GM13977 (cell line): ENCODE results near the gene POLR1G.
A peak's percentile ranks its signal among the peaks of the same experiment; 100 is the strongest.
"Not testable (repeated sequence)": the region's sequence is repeated elsewhere in the genome, so short reads cannot be mapped to it uniquely, and the experiment has no call there.

Source experiments
- DNase-seq: peaks from one replicate; pipeline ENCODE4 v3.0.0; 2012; ENCODE audit warnings: low spot score
- CTCF ChIP-seq: IDR thresholded peaks from 2 replicates; pipeline ENCODE4 v1.5.1; 2012; ENCODE audit warnings: mild to moderate bottlenecking, control low read depth; ENCODE audit not compliant: insufficient read depth; ENCODE audit errors: extremely low read depth, missing control alignments
- in situ Hi-C: fragments of 300-500 bp; cut with MboI; formaldehyde crosslinking; loops from one replicate; pipeline ENCODE4 v1.12.0; 2022; ENCODE audit warnings: low sequenced_read_pairs, low pct_unique_long_range_greater_than_20kb, mixed read lengths, inconsistent platforms; ENCODE audit not compliant: unreplicated experiment

The POLR1G gene

GRCh38 chr19:45420871-45421270 is 14.4 kb downstream of the POLR1G start:
- no peak for TF ChIP-seq CTCF
- in situ Hi-C loops, result no loop called here
- no peak for DNase-seq

- no peak for TF ChIP-seq CTCF
- in situ Hi-C loops, result no loop called here
- DNase-seq, result no peak
Measured at GRCh38 chr19:45421947-45422498, 15.6 kb downstream of the POLR1G start.

GRCh38 chr19:45423033-45423588 is 16.7 kb downstream of the POLR1G start:
- in situ Hi-C loops, result no loop called here
- DNase-seq, result no peak
- no peak for TF ChIP-seq CTCF

DNA sequence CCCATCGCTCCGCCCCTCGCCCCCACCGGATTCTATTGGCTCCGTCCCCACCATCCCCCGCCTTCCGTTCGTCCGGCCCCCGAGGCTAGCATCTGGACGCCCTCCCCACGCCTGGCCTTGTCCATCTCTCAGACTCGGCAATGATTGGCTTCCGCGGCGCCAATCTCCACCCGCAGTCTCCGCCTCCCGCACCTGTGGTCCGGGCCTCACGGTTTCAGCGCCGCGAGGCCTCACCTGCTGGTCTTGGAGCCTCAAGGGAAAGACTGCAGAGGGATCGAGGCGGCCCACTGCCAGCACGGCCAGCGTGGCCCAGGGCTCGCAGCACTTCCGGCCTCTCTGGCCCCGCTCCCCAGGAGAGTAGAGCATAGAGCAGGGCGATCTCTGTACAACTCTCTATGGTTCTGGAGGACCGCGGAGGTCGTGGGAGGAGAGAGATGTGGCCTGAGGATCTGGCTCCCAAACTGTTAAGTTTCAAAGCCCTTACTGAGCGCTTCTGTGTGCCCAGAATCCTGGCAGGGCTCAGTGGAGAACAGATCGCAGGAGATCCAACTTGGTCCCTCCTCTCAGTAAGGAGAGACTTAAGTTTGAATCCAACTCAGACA is 17.2 kb downstream of the POLR1G start, which contains the start of gene ERCC1:
TSS of gene ERCC1 (minus strand) at position 329 of the 602 bp plus-strand sequence. CDS start 543 bp downstream, outside the sequence.
- DNase-seq, result peak; percentile 97
- no peak for TF ChIP-seq CTCF
- in situ Hi-C loops, result no loop called here

DNA sequence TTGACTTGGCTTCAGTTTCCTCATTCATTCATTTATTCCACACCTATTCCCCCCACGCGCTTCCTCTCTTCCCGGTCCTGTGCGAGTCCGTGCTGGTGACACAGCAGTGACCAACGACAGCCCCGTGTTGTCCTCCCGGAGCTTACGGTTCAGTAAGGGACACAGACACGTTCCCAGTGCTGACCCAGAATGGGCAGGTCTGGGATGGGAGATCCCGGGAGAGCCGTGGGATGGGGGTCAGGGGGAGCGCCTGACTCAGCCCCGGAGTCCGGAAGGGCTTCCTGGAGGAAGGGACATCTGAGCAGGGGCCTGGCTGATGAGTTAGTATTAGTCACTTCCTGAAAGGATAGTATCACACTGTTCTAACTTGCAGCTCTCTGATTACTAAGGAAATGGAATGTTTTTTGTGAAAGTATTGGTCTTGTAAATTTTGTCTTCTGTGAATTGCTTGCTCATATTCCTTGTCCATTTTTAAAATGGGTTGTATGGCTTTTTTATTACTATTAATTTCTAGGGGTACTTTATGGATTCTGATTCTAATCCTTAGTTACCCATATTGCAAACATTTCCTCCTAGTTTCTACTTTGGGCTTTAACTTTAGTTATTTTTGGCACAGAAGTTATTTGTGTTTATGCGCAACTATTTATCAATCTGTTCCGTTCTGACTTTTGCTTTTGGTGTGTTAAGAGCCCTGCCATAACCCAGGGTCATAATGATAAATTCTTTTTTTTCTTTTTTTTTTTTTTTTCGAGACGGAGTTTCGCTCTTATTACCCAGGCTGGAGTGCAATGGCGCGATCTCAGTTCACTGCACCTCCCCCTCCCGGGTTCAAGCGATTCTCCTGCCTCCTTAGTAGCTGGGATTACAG is 18.0 kb downstream of the POLR1G start:
- in situ Hi-C loops, result no loop called here
- DNase-seq, result peak; percentile 37
- TF ChIP-seq CTCF, result no peak

GRCh38 chr19:45428384-45429231 is 22.2 kb downstream of the POLR1G start:
- in situ Hi-C loops, result no loop called here
- TF ChIP-seq CTCF, result peak; percentile 59
- peak; percentile 68 for DNase-seq

- in situ Hi-C loops, DNase-seq: not testable (repeated sequence)
Measured at GRCh38 chr19:45429896-45430295, 23.5 kb downstream of the POLR1G start.

DNA sequence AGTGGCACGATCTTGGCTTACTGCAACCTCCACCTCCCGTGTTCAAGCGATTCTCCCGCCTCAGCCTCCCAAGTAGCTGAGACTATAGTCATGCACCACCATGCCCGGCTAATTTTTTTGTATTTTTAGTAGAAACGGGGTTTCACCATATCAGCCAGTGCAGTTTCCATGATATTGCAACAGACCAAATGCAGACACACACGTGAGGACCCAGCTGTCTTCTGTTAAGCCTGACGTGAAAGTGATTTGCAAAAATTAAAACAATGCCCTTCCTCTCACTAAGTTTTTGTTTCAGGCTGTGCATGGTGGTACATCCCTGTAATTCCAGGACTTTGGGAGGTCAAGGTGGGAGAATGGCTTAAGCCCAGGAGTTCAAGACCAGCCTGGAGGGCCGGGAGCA is 24.6 kb downstream of the POLR1G start:
- DNase-seq, in situ Hi-C loops: not testable (repeated sequence)

DNA sequence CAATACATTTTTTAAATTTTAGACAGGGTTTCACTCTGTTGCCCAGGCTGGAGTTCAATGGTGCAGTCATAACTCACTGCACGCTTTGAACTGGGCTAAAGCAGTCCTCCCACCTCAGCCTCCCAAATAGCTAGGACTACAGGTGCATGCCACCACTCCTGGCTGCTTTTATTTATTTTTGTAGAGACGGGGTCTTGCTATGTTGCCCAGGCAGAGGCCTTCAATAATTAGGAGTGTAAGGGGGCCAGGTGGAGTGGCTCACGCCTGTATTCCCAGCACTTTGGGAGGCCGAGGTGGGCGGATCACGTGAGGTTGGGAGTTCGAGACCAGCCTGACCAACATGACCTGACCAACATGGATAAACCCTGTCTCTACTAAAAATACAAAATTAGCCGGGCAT is 26.1 kb downstream of the POLR1G start:
- in situ Hi-C loops, DNase-seq: not testable (repeated sequence)
